ENCODE data around the gene CSAG3. TPM values are rescaled to one million over a fixed set of nuclear protein-coding genes. Genes with fewer than 3 reads are reported as not detected.
"Not testable (repeated sequence)": the region's sequence is repeated elsewhere in the genome, so short reads cannot be mapped to it uniquely, and the experiment has no call there.

CSAG3 gene
- total and polyA plus RNA-seq, 2 of the 4 experiments (the other 2 are of a cell fraction), result not detected

- H2AK5ac ChIP-seq (ENCODE audit: low read depth, low read length); dilution Hi-C loops (cut with HindIII; ENCODE audit: low sequenced_read_pairs, unreplicated experiment); H3K27me3 ChIP-seq (ENCODE audit: control insufficient read depth, insufficient read depth, low read length); H3K18ac ChIP-seq (ENCODE audit: low read depth, low read length); H3K9me3 ChIP-seq (ENCODE audit: control insufficient read depth, insufficient read depth, low read length); BruUV-seq (replicated peaks); ATAC-seq (ENCODE audit: low read depth); H4K8ac ChIP-seq (ENCODE audit: low read depth in 2 of 2, low read length in 2 of 2); POLR2A ChIA-PET (ENCODE audit: unreplicated experiment); H3K4me1 ChIP-seq (ENCODE audit: control insufficient read depth, insufficient read depth, low read length); H2BK5ac ChIP-seq (ENCODE audit: low read depth, low read length, poor library complexity, severe bottlenecking); H3K9me1 ChIP-seq (ENCODE audit: insufficient read depth, low read length); CTCF ChIA-PET; H3K79me1 ChIP-seq (ENCODE audit: low read depth in 1 of 2, low read length in 2 of 2); H3K4me2 ChIP-seq (ENCODE audit: low read depth, low read length); H2BK15ac ChIP-seq (ENCODE audit: low read depth, low read length); H3K56ac ChIP-seq (ENCODE audit: extremely low read depth, insufficient read depth, low read length); H3K23ac ChIP-seq (ENCODE audit: low read depth, low read length); H2AFZ ChIP-seq (replicated peaks; ENCODE audit: low read length, poor library complexity); H4K5ac ChIP-seq (ENCODE audit: low read depth, low read length); intact Hi-C loops (cut with micrococcal nuclease); H2AK9ac ChIP-seq (replicated peaks; ENCODE audit: low read depth, low read length, poor library complexity); H3K9ac ChIP-seq (ENCODE audit: low read depth, low read length); H3K27ac ChIP-seq (ENCODE audit: insufficient read depth, low read length); DNase-seq; H2BK20ac ChIP-seq (ENCODE audit: low read depth, low read length); H3K36me3 ChIP-seq (ENCODE audit: control insufficient read depth, insufficient read depth, low read length); H3K14ac ChIP-seq (replicated peaks; ENCODE audit: low read depth, low read length); in situ Hi-C loops (cut with MboI; ENCODE audit: low sequenced_read_pairs); H3K4me3 ChIP-seq (ENCODE audit: insufficient read depth, low read depth, low read length); H3K4ac ChIP-seq (ENCODE audit: low read depth, low read length); H2BK120ac ChIP-seq (ENCODE audit: low read depth, low read length); H4K91ac ChIP-seq (ENCODE audit: insufficient read depth, low read depth, low read length); H4K20me1 ChIP-seq (ENCODE audit: insufficient read depth, low read length): not testable (repeated sequence)
- no CpG with 5 or more reads among the region's 35 CpGs for WGBS, 2 experiments (ENCODE audit: extremely low coverage in 2 of 2, insufficient read length in 1 of 2)
Observed at GRCh38 chrX:152713815-152714787, 44.9 kb upstream of the CSAG3 start, which contains the start of gene MAGEA2B. MAGEA2B (plus strand) TSS chrX:152714628; CDS start chrX:152717107, 2,479 bp downstream.

Data from IMR-90 (cell line).